OCI-LY3 (cell line): ENCODE measurements around the gene ZNF432.
"Not testable (repeated sequence)": the region's sequence is repeated elsewhere in the genome, so short reads cannot be mapped to it uniquely, and the experiment has no call there.

Experiments used
- EZH2phosphoT487 ChIP-seq: fragments of 200-600 bp; shearing (Covaris generic); IDR thresholded peaks from 2 replicates; pipeline ENCODE4 v1.6.1; 2018; ENCODE audit warnings: antibody characterized with exemption, mixed run types, low read depth
- TF ChIP-seq, protein P1 (sequence below): fragments of 200-600, 300-600 bp; sonication (generic); IDR thresholded peaks from 2 replicates; pipeline ENCODE4 v1.5.1; 2014; ENCODE audit warnings: antibody characterized with exemption, low read length, low read depth

DNA sequence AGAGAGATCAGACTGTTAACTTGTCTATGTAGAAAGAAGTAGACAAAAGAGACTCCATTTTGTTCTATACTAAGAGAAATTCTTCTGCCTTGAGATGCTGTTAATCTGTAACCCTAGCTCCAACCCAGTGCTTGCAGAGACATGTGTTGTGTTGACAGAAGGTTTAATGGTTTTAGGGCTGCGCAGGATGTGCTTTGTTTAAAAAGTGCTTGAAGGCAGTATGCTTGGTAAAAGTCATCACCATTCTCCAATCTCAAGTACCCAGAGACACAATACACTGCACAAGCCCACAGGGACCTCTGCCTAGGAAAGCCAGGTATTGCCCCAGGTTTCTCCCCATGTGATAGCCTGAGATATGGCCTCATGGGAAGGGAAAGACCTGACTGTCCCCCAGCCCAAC lies 3.1 kb upstream of the ZNF432 start:
- TF ChIP-seq, protein P1, sequence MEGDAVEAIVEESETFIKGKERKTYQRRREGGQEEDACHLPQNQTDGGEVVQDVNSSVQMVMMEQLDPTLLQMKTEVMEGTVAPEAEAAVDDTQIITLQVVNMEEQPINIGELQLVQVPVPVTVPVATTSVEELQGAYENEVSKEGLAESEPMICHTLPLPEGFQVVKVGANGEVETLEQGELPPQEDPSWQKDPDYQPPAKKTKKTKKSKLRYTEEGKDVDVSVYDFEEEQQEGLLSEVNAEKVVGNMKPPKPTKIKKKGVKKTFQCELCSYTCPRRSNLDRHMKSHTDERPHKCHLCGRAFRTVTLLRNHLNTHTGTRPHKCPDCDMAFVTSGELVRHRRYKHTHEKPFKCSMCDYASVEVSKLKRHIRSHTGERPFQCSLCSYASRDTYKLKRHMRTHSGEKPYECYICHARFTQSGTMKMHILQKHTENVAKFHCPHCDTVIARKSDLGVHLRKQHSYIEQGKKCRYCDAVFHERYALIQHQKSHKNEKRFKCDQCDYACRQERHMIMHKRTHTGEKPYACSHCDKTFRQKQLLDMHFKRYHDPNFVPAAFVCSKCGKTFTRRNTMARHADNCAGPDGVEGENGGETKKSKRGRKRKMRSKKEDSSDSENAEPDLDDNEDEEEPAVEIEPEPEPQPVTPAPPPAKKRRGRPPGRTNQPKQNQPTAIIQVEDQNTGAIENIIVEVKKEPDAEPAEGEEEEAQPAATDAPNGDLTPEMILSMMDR: not testable (repeated sequence)
- not testable (repeated sequence) for TF ChIP-seq EZH2phosphoT487
